Retina (tissue), 1 donor: ENCODE results near the gene RBM28.
"Not testable (repeated sequence)": the region's sequence is repeated elsewhere in the genome, so short reads cannot be mapped to it uniquely, and the experiment has no call there.

Experiments
- DNase-seq: peaks from one replicate; pipeline ENCODE4 v3.0.0-alpha.2; 2016

Gene RBM28

GRCh38 chr7:128280451-128280850, 63.3 kb downstream of the RBM28 start:
- DNase-seq: not testable (repeated sequence)

- DNase-seq: no peak
Observed at GRCh38 chr7:128279124-128279713, 64.5 kb downstream of the RBM28 start.

- DNase-seq: no peak
Observed at GRCh38 chr7:128278366-128278765, 65.3 kb downstream of the RBM28 start.

GRCh38 chr7:128275681-128276080, 68.0 kb downstream of the RBM28 start:
- DNase-seq: no peak

GRCh38 chr7:128274884-128275603, 68.7 kb downstream of the RBM28 start:
- no peak for DNase-seq

- no peak for DNase-seq
Observed at GRCh38 chr7:128274246-128274883, 69.3 kb downstream of the RBM28 start.

- DNase-seq: peak; percentile 73
Observed at GRCh38 chr7:128271942-128272481, 71.7 kb downstream of the RBM28 start.

- DNase-seq: peak; percentile 75
Observed at GRCh38 chr7:128271471-128271941, 72.2 kb downstream of the RBM28 start.

- peak; percentile 66 for DNase-seq
Observed at GRCh38 chr7:128270826-128271272, 72.9 kb downstream of the RBM28 start.

GRCh38 chr7:128268233-128268632, 75.5 kb downstream of the RBM28 start:
- DNase-seq: no peak

- no peak for DNase-seq
Observed at GRCh38 chr7:128267595-128267924, 76.1 kb downstream of the RBM28 start.

GRCh38 chr7:128266883-128267594, 76.7 kb downstream of the RBM28 start:
- peak; percentile 79 for DNase-seq

- peak; percentile 15 for DNase-seq
Observed at GRCh38 chr7:128266529-128266882, 77.2 kb downstream of the RBM28 start.

- no peak for DNase-seq
Observed at GRCh38 chr7:128265906-128266300, 77.8 kb downstream of the RBM28 start.

GRCh38 chr7:128265156-128265905, 78.4 kb downstream of the RBM28 start:
- no peak for DNase-seq

GRCh38 chr7:128264477-128264876, 79.2 kb downstream of the RBM28 start:
- no peak for DNase-seq

GRCh38 chr7:128263420-128263819, 80.3 kb downstream of the RBM28 start:
- DNase-seq: no peak

- no peak for DNase-seq
Observed at GRCh38 chr7:128262273-128263028, 81.3 kb downstream of the RBM28 start.

- DNase-seq: no peak
Observed at GRCh38 chr7:128260069-128260795, 83.5 kb downstream of the RBM28 start.

- DNase-seq: no peak
Observed at GRCh38 chr7:128259131-128260061, 84.3 kb downstream of the RBM28 start.
